Measurements from ENCODE around the gene SLC35E4.

SLC35E4 gene

GRCh38 chr22:30605449-30606110 lies 30.0 kb upstream of the SLC35E4 start:
- Histone ChIP-seq H3K27me3 (replicated peaks in 2 of 5; ENCODE audit: control insufficient read depth in 4 of 5, insufficient read depth in 5 of 5, low read length in 4 of 5) (no peaks in the 10 kb centered on the region), H3K27ac (ENCODE audit: insufficient read depth in 1 of 2, low read depth in 1 of 2, low read length in 2 of 2, poor library complexity in 1 of 2, severe bottlenecking in 2 of 2) (no peak overlapping the region), H3K4me3 (ENCODE audit: control insufficient read depth in 1 of 7, extremely low read depth in 1 of 7, insufficient read depth in 4 of 7, low read depth in 2 of 7, low read length in 6 of 7) (peak overlapping the region in 2 of 7 experiments; percentile 76 to 81), H3K9me3 (ENCODE audit: control extremely low read depth in 1 of 5, control insufficient read depth in 4 of 5, insufficient read depth in 2 of 5, low read depth in 1 of 5, low read length in 4 of 5) (no peaks in the 10 kb centered on the region), H3K36me3 (ENCODE audit: control insufficient read depth in 4 of 4, insufficient read depth in 4 of 4, low read length in 3 of 4) (peaks cover 0 to 1% (median 0%) of the 10 kb centered on the region in 4 experiments), H3K4me1 (ENCODE audit: control extremely low read depth in 1 of 4, control insufficient read depth in 4 of 4, insufficient read depth in 4 of 4, low read length in 3 of 4) (peaks cover 7 to 53% (median 45%) of the 10 kb centered on the region in 4 experiments)
- ChIA-PET POLR2A (no interaction called here), CTCF (interaction anchor here (1.3 to 3.3 kb wide), 4 partner anchors 9 to 149 kb away, joined by 4 to 13 read pairs (median 7); no protein-coding TSS in a partner anchor)
- 0% methylated on average over 4 of the region's 9 CpGs for WGBS (ENCODE audit: insufficient coverage)
- peak; percentile 56 to 75 (median 72) for DNase-seq

GRCh38 chr22:30606455-30607299 lies 28.9 kb upstream of the SLC35E4 start, which contains the start of gene TCN2:
Gene TCN2, plus strand, starts transcription at chr22:30607174. Its CDS starts 158 bp downstream, at chr22:30607332.
- CTCF ChIA-PET = interaction anchor here (1.3 to 3.3 kb wide), 4 partner anchors 8 to 148 kb away, joined by 4 to 13 read pairs (median 7); no protein-coding TSS in a partner anchor

GRCh38 chr22:30607300-30607930 lies 28.2 kb upstream of the SLC35E4 start:
- H3K27ac ChIP-seq (ENCODE audit: insufficient read depth in 1 of 2, low read depth in 1 of 2, low read length in 2 of 2, poor library complexity in 1 of 2, severe bottlenecking in 2 of 2) = no peak overlapping the region
- POLR2A ChIA-PET = interaction anchor here (1.1 to 1.9 kb wide), 2 partner anchors 13 to 16 kb away, joined by 3 to 5 read pairs; partner anchors contain the start of gene PES1
- DNase-seq = no peak

More at GRCh38 chr22:30606455-30607299, 28.9 kb upstream of the SLC35E4 start, which contains the start of gene TCN2:
- Histone ChIP-seq H3K36me3 (ENCODE audit: control insufficient read depth in 4 of 4, insufficient read depth in 4 of 4, low read length in 3 of 4) (peaks cover 0 to 1% (median 0%) of the 10 kb centered on the region in 4 experiments), H3K27ac (ENCODE audit: insufficient read depth in 1 of 2, low read depth in 1 of 2, low read length in 2 of 2, poor library complexity in 1 of 2, severe bottlenecking in 2 of 2) (peak within 1 kb of the TSS in 1 of 2 experiments; percentile 46), H3K27me3 (replicated peaks in 2 of 5; ENCODE audit: control insufficient read depth in 4 of 5, insufficient read depth in 5 of 5, low read length in 4 of 5) (no peaks in the 10 kb centered on the region), H3K9me3 (ENCODE audit: control extremely low read depth in 1 of 5, control insufficient read depth in 4 of 5, insufficient read depth in 2 of 5, low read depth in 1 of 5, low read length in 4 of 5) (no peaks in the 10 kb centered on the region), H3K4me3 (ENCODE audit: control insufficient read depth in 1 of 7, extremely low read depth in 1 of 7, insufficient read depth in 4 of 7, low read depth in 2 of 7, low read length in 6 of 7) (peak within 1 kb of the TSS; percentile 11 to 81 (median 65)), H3K4me1 (ENCODE audit: control extremely low read depth in 1 of 4, control insufficient read depth in 4 of 4, insufficient read depth in 4 of 4, low read length in 3 of 4) (peaks cover 7 to 54% (median 45%) of the 10 kb centered on the region in 4 experiments)
- 2% methylated on average over 16 of the region's 24 CpGs for WGBS (ENCODE audit: insufficient coverage)
- DNase-seq = peak in 2 of 3 donors; percentile 63 to 71
- POLR2A ChIA-PET = interaction anchor here (0.7 kb wide), 1 partner anchor 12 kb away, joined by 3 read pairs; no protein-coding TSS in a partner anchor

GRCh38 chr22:30607939-30608338 lies 27.6 kb upstream of the SLC35E4 start:
- ChIA-PET POLR2A (interaction anchor here (1.1 to 1.9 kb wide), 2 partner anchors 13 to 16 kb away, joined by 3 to 5 read pairs; partner anchors contain the start of gene PES1), CTCF (interaction anchor here (2.6 to 3.3 kb wide), 2 partner anchors 13 to 147 kb away, joined by 8 to 13 read pairs; no protein-coding TSS in a partner anchor)
- no peak overlapping the region for H3K27ac ChIP-seq (ENCODE audit: insufficient read depth in 1 of 2, low read depth in 1 of 2, low read length in 2 of 2, poor library complexity in 1 of 2, severe bottlenecking in 2 of 2)
- DNase-seq = no peak
- H3K4me1 ChIP-seq (ENCODE audit: control extremely low read depth in 1 of 4, control insufficient read depth in 4 of 4, insufficient read depth in 4 of 4, low read length in 3 of 4) = peaks cover 7 to 54% (median 45%) of the 10 kb centered on the region in 4 experiments
- H3K9me3 ChIP-seq (ENCODE audit: control extremely low read depth in 1 of 5, control insufficient read depth in 4 of 5, insufficient read depth in 2 of 5, low read depth in 1 of 5, low read length in 4 of 5) = no peaks in the 10 kb centered on the region
- H3K36me3 ChIP-seq (ENCODE audit: control insufficient read depth in 4 of 4, insufficient read depth in 4 of 4, low read length in 3 of 4) = peaks cover 0 to 1% (median 0%) of the 10 kb centered on the region in 4 experiments
- whole genome bisulfite sequencing (ENCODE audit: insufficient coverage) = 94% methylated on average over 6 of the region's 7 CpGs
- no peak overlapping the region for H3K4me3 ChIP-seq (ENCODE audit: control insufficient read depth in 1 of 7, extremely low read depth in 1 of 7, insufficient read depth in 4 of 7, low read depth in 2 of 7, low read length in 6 of 7)
- H3K27me3 ChIP-seq (replicated peaks in 2 of 5; ENCODE audit: control insufficient read depth in 4 of 5, insufficient read depth in 5 of 5, low read length in 4 of 5) = no peaks in the 10 kb centered on the region

More at GRCh38 chr22:30607300-30607930, 28.2 kb upstream of the SLC35E4 start:
- CTCF ChIA-PET = interaction anchor here (2.6 to 3.3 kb wide), 2 partner anchors 12 to 148 kb away, joined by 8 to 13 read pairs; no protein-coding TSS in a partner anchor
- H3K4me3 ChIP-seq (ENCODE audit: control insufficient read depth in 1 of 7, extremely low read depth in 1 of 7, insufficient read depth in 4 of 7, low read depth in 2 of 7, low read length in 6 of 7) = peak overlapping the region in 6 of 7 experiments; percentile 0 to 81 (median 57)
- H3K9me3 ChIP-seq (ENCODE audit: control extremely low read depth in 1 of 5, control insufficient read depth in 4 of 5, insufficient read depth in 2 of 5, low read depth in 1 of 5, low read length in 4 of 5) = no peaks in the 10 kb centered on the region
- H3K36me3 ChIP-seq (ENCODE audit: control insufficient read depth in 4 of 4, insufficient read depth in 4 of 4, low read length in 3 of 4) = peaks cover 0 to 1% (median 0%) of the 10 kb centered on the region in 4 experiments
- WGBS (ENCODE audit: insufficient coverage) = 100% methylated on average over 4 of the region's 7 CpGs
- peaks cover 7 to 54% (median 45%) of the 10 kb centered on the region in 4 experiments for H3K4me1 ChIP-seq (ENCODE audit: control extremely low read depth in 1 of 4, control insufficient read depth in 4 of 4, insufficient read depth in 4 of 4, low read length in 3 of 4)
- H3K27me3 ChIP-seq (replicated peaks in 2 of 5; ENCODE audit: control insufficient read depth in 4 of 5, insufficient read depth in 5 of 5, low read length in 4 of 5) = no peaks in the 10 kb centered on the region

GRCh38 chr22:30609260-30610185 lies 26.1 kb upstream of the SLC35E4 start:
- Histone ChIP-seq H3K27me3 (replicated peaks in 2 of 5; ENCODE audit: control insufficient read depth in 4 of 5, insufficient read depth in 5 of 5, low read length in 4 of 5) (no peaks in the 10 kb centered on the region), H3K36me3 (ENCODE audit: control insufficient read depth in 4 of 4, insufficient read depth in 4 of 4, low read length in 3 of 4) (no peaks in the 10 kb centered on the region), H3K4me3 (ENCODE audit: control insufficient read depth in 1 of 7, extremely low read depth in 1 of 7, insufficient read depth in 4 of 7, low read depth in 2 of 7, low read length in 6 of 7) (peak overlapping the region in 3 of 7 experiments; percentile 34 to 46 (median 42)), H3K27ac (ENCODE audit: insufficient read depth in 1 of 2, low read depth in 1 of 2, low read length in 2 of 2, poor library complexity in 1 of 2, severe bottlenecking in 2 of 2) (peak overlapping the region in 1 of 2 experiments; percentile 54), H3K9me3 (ENCODE audit: control extremely low read depth in 1 of 5, control insufficient read depth in 4 of 5, insufficient read depth in 2 of 5, low read depth in 1 of 5, low read length in 4 of 5) (no peaks in the 10 kb centered on the region), H3K4me1 (ENCODE audit: control extremely low read depth in 1 of 4, control insufficient read depth in 4 of 4, insufficient read depth in 4 of 4, low read length in 3 of 4) (peaks cover 7 to 54% (median 45%) of the 10 kb centered on the region in 4 experiments)
- CTCF ChIA-PET = interaction anchor here (0.7 to 1.7 kb wide), 6 partner anchors 10 to 149 kb away, joined by 3 to 10 read pairs (median 3); no protein-coding TSS in a partner anchor
- POLR2A ChIA-PET = no interaction called here
- 50% methylated on average over 17 of the region's 17 CpGs for WGBS (ENCODE audit: insufficient coverage)
- peak; percentile 69 to 91 (median 90) for DNase-seq

Measured in common myeloid progenitor, CD34-positive (primary cell).